ENCODE data around the gene SLC9A3.

DNA sequence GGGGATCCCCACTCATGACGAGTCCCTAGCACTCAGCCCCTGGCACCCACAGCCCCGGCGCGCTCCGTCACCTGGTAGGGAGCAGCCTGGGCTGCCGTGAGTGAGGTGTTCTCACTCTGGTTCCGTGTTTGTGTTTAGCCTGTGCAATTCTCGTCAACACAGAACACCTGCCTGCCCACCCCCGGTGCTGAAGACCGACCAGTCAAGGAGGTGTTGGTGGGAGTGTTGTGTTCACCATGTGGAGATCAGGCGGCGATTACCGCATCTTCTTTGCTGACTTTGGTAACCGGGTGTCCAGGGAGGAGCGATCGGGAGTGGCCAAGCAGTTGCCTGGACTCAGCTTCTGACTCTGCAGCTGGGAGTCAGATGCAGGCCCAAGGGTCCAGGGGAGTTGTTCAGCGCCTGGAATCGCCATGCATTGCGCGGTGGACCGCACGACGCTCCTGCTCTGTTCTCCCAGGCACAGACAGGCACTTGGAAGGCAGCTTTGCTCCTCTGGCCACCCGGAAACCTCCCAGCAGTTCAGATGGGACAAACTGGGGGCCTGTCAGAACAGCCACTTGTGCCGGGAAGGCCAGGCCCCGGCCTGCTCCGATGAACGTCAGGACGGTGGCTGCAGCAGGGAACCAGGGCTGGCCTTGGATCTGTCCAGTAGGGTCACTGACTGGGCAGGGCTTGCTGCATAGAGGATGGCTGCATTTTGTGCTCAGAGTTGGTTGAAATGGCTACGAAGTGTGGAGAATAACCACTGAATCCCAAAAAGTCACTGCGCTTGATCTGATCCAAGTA lies 53.1 kb downstream of the SLC9A3 start:
- TF ChIP-seq TARDBP (CRISPR knock-in tag; IDR thresholded peaks at IDR 0.05): no peak
- no peak for TF ChIP-seq EZH2 (conservative IDR thresholded peaks at IDR 0.05; ENCODE audit: low read depth, low read length)
- TF ChIP-seq ZFP82 (CRISPR knock-in tag; IDR thresholded peaks at IDR 0.05; ENCODE audit: borderline replicate concordance): no peak
- TF ChIP-seq ELF1 (CRISPR knock-in tag; IDR thresholded peaks at IDR 0.05): no peak
- TF ChIP-seq JUND (CRISPR knock-in tag; IDR thresholded peaks at IDR 0.05): no peak
- TF ChIP-seq POLR2A (IDR thresholded peaks at IDR 0.05; ENCODE audit: insufficient read depth in 1 of 2, low read depth in 2 of 2, low read length in 2 of 2): no peak

Measured in HepG2 (cell line).